Measurements from ENCODE around the gene USP7. TPM values are rescaled to one million over a fixed set of nuclear protein-coding genes. Genes with fewer than 3 reads are reported as not detected.

Gene USP7
- total RNA-seq, 4 donors from 2014 or later = 57.9 to 93.6 (median 85.5) TPM

- Histone ChIP-seq H3K9me3 (no peaks in the 10 kb centered on the region), H3K4me3 (replicated peaks in 1 of 3) (peak overlapping the region; percentile 17 to 77 (median 57)), H3K27me3 (no peaks in the 10 kb centered on the region), H3K36me3 (no peaks in the 10 kb centered on the region), H3K4me1 (peaks cover 43 to 50% of the 10 kb centered on the region in 2 donors), H3K27ac (peak overlapping the region in 1 of 3 donors; percentile 21)
- intact Hi-C loops (cut with DNase I) = loop anchor here (10.0 kb wide), 1 partner anchor 78 kb away; the partner anchor contains the start of gene LITAFD
- peak; percentile 29 to 39 for DNase-seq
- no peak for TF ChIP-seq POLR2A (IDR thresholded peaks at IDR 0.05)
- 1% methylated on average over 25 to 40 of the region's 50 CpGs for WGBS, 2 donors
Measured at GRCh38 chr16:8962393-8963009, 1.2 kb downstream of the USP7 start.

DNA sequence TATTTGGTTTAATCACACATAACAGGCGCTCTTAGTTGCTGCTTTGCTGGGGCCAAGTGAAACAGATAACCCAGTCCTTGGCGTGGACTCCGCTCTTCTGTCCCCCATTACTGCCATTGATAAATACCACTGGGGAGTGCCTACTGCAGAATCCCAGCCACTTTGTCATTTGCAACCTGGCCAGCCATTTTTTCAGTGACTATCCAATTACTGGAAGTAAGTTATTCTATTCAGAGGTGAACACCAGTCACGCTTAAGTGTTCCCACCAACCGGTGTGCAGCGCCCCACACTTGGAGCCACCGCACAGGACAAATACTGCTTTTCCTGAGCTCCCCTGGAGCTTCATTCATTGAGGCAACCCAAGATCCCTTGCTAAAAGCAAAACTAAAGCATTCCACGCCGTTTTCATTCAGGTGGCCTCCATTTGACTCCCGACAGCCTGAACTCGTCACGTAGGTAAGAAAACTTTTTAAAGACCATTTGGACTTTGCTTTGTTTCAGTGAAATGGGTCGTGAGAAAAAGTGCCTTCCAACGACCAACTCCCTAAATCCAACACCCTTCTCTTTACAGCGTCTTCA, 1.8 kb downstream of the USP7 start:
- Histone ChIP-seq H3K36me3 (no peaks in the 10 kb centered on the region), H3K27ac (peak overlapping the region in 1 of 3 donors; percentile 21), H3K27me3 (no peaks in the 10 kb centered on the region), H3K4me1 (peaks cover 46 to 56% of the 10 kb centered on the region in 2 donors), H3K4me3 (replicated peaks in 1 of 3) (peak overlapping the region in 2 of 3 donors; percentile 9 to 77), H3K9me3 (no peaks in the 10 kb centered on the region)
- TF ChIP-seq POLR2A (IDR thresholded peaks at IDR 0.05) (no peak), CTCF (IDR thresholded peaks at IDR 0.05) (no peak)
- 30 to 31% methylated on average over 15 of the region's 15 CpGs for WGBS, 2 donors
- DNase-seq = peak; percentile 26 to 29
- intact Hi-C loops (cut with DNase I) = loop anchor here (10.0 kb wide), 1 partner anchor 77 kb away; the partner anchor contains the start of gene LITAFD

DNA sequence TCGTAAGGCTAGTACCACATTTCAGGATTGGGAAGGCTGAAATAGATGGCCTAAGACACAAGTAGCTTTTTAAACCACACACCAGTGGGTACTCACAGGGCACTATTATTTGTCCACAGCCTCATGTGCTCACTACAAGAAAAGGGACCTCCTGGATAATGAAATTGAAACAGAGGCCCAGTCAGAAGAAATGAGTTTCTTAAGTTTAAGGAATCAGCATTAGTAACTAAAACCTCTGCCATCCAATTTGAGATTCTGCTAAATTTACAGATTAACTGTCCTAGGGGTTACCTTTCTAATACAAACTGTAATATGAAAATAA, 3.0 kb downstream of the USP7 start:
- Histone ChIP-seq H3K27me3 (no peaks in the 10 kb centered on the region), H3K9me3 (no peaks in the 10 kb centered on the region), H3K36me3 (no peaks in the 10 kb centered on the region), H3K4me3 (replicated peaks in 1 of 3) (no peak overlapping the region), H3K4me1 (peaks cover 58 to 68% of the 10 kb centered on the region in 2 donors), H3K27ac (no peak overlapping the region)
- intact Hi-C loops (cut with DNase I) = loop anchor here (10.0 kb wide), 1 partner anchor 76 kb away; the partner anchor contains the start of gene LITAFD
- TF ChIP-seq CTCF (IDR thresholded peaks at IDR 0.05) (no peak), POLR2A (IDR thresholded peaks at IDR 0.05) (no peak)
- no peak for DNase-seq
- 53 to 63% methylated on average over 1 of the region's 1 CpG for WGBS, 2 donors

GRCh38 chr16:8959921-8960787, 3.6 kb downstream of the USP7 start:
- intact Hi-C loops (cut with DNase I) = loop anchor here (10.0 kb wide), 1 partner anchor 75 kb away; the partner anchor contains the start of gene LITAFD
- WGBS, 2 donors = 20 to 24% methylated on average over 12 of the region's 12 CpGs
- H3K4me1 ChIP-seq = peaks cover 64 to 73% of the 10 kb centered on the region in 2 donors
- TF ChIP-seq POLR2A (IDR thresholded peaks at IDR 0.05) = no peak
- TF ChIP-seq CTCF (IDR thresholded peaks at IDR 0.05) = no peak
- no peak overlapping the region for H3K27ac ChIP-seq
- H3K27me3 ChIP-seq = no peaks in the 10 kb centered on the region
- H3K4me3 ChIP-seq (replicated peaks in 1 of 3) = no peak overlapping the region
- no peaks in the 10 kb centered on the region for H3K36me3 ChIP-seq
- H3K9me3 ChIP-seq = no peaks in the 10 kb centered on the region
- peak in 1 of 2 donors; percentile 24 for DNase-seq

DNA sequence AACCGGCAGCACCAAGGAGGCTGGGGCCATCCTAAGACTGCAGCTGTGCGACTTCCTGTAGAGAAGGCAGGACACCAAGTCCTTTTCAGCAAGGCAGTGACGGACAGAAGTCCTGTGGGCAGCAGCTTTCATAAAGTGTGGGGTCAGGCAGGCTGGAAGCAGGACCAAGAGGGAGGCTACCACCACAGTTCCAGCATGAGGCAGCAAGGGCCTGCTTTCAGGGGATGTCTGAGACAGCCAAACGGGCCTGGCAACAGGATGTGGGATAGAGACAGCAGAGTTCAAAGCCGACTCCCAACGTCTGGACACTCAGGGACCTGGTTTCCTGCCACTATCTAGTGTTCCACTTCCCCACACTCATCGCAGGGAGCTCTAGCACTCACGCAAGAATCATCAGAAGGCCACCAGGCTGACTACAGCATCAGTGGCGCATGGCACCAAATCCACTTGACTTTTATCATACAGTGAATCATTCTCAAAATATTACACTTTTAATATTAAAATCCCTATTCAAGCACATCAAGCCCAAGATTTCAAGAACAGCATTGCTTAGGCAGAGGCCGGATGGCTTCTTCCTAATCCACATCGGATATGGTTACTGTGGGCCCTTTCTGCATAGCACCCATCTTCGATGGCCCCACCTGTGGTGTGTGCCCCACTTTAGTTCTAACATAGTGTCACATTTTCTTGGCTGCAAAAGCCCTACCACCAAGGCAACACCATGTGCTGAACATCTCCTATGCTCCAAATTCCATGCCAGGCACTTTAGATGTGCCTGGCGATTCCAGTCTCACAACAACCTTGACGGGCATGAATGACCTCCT, 5.2 kb downstream of the USP7 start:
- no peaks in the 10 kb centered on the region for H3K36me3 ChIP-seq
- H3K27me3 ChIP-seq = no peaks in the 10 kb centered on the region
- 67 to 74% methylated on average over 13 of the region's 14 CpGs for WGBS, 2 donors
- H3K4me1 ChIP-seq = peaks cover 65 to 74% of the 10 kb centered on the region in 2 donors
- intact Hi-C loops (cut with DNase I) = no loop called here
- H3K27ac ChIP-seq = no peak overlapping the region
- no peaks in the 10 kb centered on the region for H3K9me3 ChIP-seq
- H3K4me3 ChIP-seq (replicated peaks in 1 of 3) = no peak overlapping the region
- TF ChIP-seq CTCF (IDR thresholded peaks at IDR 0.05) (no peak), POLR2A (IDR thresholded peaks at IDR 0.05) (no peak)
- DNase-seq = no peak
